GM10248 (cell line): Measurements from ENCODE around the gene RASD2.
A peak's percentile ranks its signal among the peaks of the same experiment; 100 is the strongest.

ENCODE experiments used
- CTCF ChIA-PET: fragments of 300-600 bp; sonication (Branson Sonifier 250); formaldehyde crosslinking; extraction: SDS; loops from one replicate; lab custom pipeline; 2021; ENCODE audit warnings: antibody characterized with exemption; lab: Yijun Ruan, JAX
- POLR2A ChIA-PET: fragments of 350-650 bp; sonication (Branson Sonifier 250); formaldehyde crosslinking; extraction: SDS; loops from one replicate; lab custom pipeline; 2020; ENCODE audit warnings: antibody characterized with exemption; lab: Yijun Ruan, JAX
- DNase-seq: peaks from one replicate; pipeline ENCODE4 v3.0.0; 2012; ENCODE audit errors: extremely low spot score
- CTCF ChIP-seq: IDR thresholded peaks from 2 replicates; pipeline ENCODE4 v1.5.1; 2012; ENCODE audit warnings: mild to moderate bottlenecking, low read depth; ENCODE audit errors: extremely low read depth, missing control alignments, control extremely low read depth

Gene RASD2

GRCh38 chr22:35582861-35583670, 42.4 kb downstream of the RASD2 start:
- TF ChIP-seq CTCF = peak; percentile 89
- POLR2A ChIA-PET = no interaction called here
- CTCF ChIA-PET = interaction anchor here (0.7 to 6.4 kb wide), 26 partner anchors 9 to 541 kb away, joined by 3 to 76 read pairs (median 4); no protein-coding TSS in a partner anchor

GRCh38 chr22:35586771-35587170, 46.1 kb downstream of the RASD2 start:
- CTCF ChIA-PET = no interaction called here
- no peak for TF ChIP-seq CTCF
- POLR2A ChIA-PET = no interaction called here
- no peak for DNase-seq

More at GRCh38 chr22:35582861-35583670, 42.4 kb downstream of the RASD2 start:
- DNase-seq = peak; percentile 88

- CTCF ChIA-PET = no interaction called here
- POLR2A ChIA-PET = no interaction called here
- no peak for TF ChIP-seq CTCF
- DNase-seq = no peak
Measured at GRCh38 chr22:35587447-35587870, 46.8 kb downstream of the RASD2 start.

- POLR2A ChIA-PET = no interaction called here
- CTCF ChIA-PET = no interaction called here
- no peak for DNase-seq
- no peak for TF ChIP-seq CTCF
Measured at GRCh38 chr22:35587896-35588295, 47.3 kb downstream of the RASD2 start.

GRCh38 chr22:35589071-35589755, 48.6 kb downstream of the RASD2 start:
- ChIA-PET POLR2A (no interaction called here), CTCF (no interaction called here)
- no peak for TF ChIP-seq CTCF
- no peak for DNase-seq

- no peak for DNase-seq
- CTCF ChIA-PET = no interaction called here
- no peak for TF ChIP-seq CTCF
- POLR2A ChIA-PET = no interaction called here
Measured at GRCh38 chr22:35589756-35590093, 49.1 kb downstream of the RASD2 start.
